IMR-90 (cell line): Measurements from ENCODE around the gene DBH. TPM values are rescaled to one million over a fixed set of nuclear protein-coding genes. Genes with fewer than 3 reads are reported as not detected.

Experiments used
- ATAC-seq: fragments of 200-7000 bp; cut with Tn5 transposase; 2 replicates; pipeline ENCODE4 v1.9.1; 2020; ENCODE audit warnings: low read depth, mild to moderate bottlenecking, moderate library complexity
- BruUV-seq: library from RNA; stranded (reverse); fragments of 400-500 nt; replicated peaks from 2 replicates; lab custom pipeline; 2021; lab: Mats Ljungman, UMichigan
- CTCF ChIA-PET: fragments of 300-600 bp; formaldehyde crosslinking; extraction: SDS; loops from one replicate; lab custom pipeline; 2021; ENCODE audit warnings: antibody characterized with exemption; lab: Yijun Ruan, JAX
- POLR2A ChIA-PET: fragments of 300-600 bp; sonication (Branson Sonifier 250); formaldehyde crosslinking; loops from one replicate; lab custom pipeline; 2022; ENCODE audit warnings: antibody characterized with exemption; ENCODE audit not compliant: unreplicated experiment; lab: Charles Lee
- DNase-seq: peaks from one replicate; pipeline ENCODE4 v3.0.0; 2013
- H2AFZ ChIP-seq: replicated peaks from 2 replicates; pipeline ENCODE3; 2013; ENCODE audit warnings: low read length, mild to moderate bottlenecking; ENCODE audit not compliant: poor library complexity
- H2AK5ac ChIP-seq: 2 replicates; pipeline ENCODE4 v1.6.1; 2013; ENCODE audit warnings: low read depth, low read length, inconsistent platforms
- H2AK9ac ChIP-seq: replicated peaks from 2 replicates; pipeline ENCODE3; 2013; ENCODE audit warnings: mild to moderate bottlenecking, low read depth, low read length, moderate library complexity; ENCODE audit not compliant: poor library complexity
- H2BK120ac ChIP-seq: 2 replicates; pipeline ENCODE4 v1.6.1; 2013; ENCODE audit warnings: low read depth, low read length, inconsistent platforms
- H2BK15ac ChIP-seq: 3 replicates; pipeline ENCODE4 v1.6.1; 2013; ENCODE audit warnings: low read depth, low read length, inconsistent platforms
- H2BK20ac ChIP-seq: 2 replicates; pipeline ENCODE4 v1.6.1; 2013; ENCODE audit warnings: low read depth, mild to moderate bottlenecking, inconsistent platforms, low read length, moderate library complexity
- H2BK5ac ChIP-seq: 2 replicates; pipeline ENCODE4 v1.6.1; 2013; ENCODE audit warnings: mild to moderate bottlenecking, low read depth, low read length, inconsistent platforms; ENCODE audit not compliant: poor library complexity, severe bottlenecking
- H3K14ac ChIP-seq: replicated peaks from 2 replicates; pipeline ENCODE4 v1.6.1; 2013; ENCODE audit warnings: low read depth, low read length, inconsistent platforms
- H3K18ac ChIP-seq: 2 replicates; pipeline ENCODE4 v1.6.1; 2013; ENCODE audit warnings: low read depth, low read length, control low read depth
- H3K23ac ChIP-seq: 2 replicates; pipeline ENCODE4 v1.6.1; 2013; ENCODE audit warnings: low read depth, low read length, inconsistent platforms
- H3K27ac ChIP-seq: 2 replicates; pipeline ENCODE4 v1.5.1; 2013; ENCODE audit warnings: mild to moderate bottlenecking, control low read depth, low read length; ENCODE audit not compliant: insufficient read depth
- H3K27me3 ChIP-seq: 2 replicates; pipeline ENCODE4 v1.6.1; 2013; ENCODE audit warnings: low read length; ENCODE audit not compliant: control insufficient read depth, insufficient read depth
- H3K36me3 ChIP-seq: 2 replicates; pipeline ENCODE4 v1.6.1; 2013; ENCODE audit warnings: low read length, mixed read lengths; ENCODE audit not compliant: control insufficient read depth, insufficient read depth
- H3K4ac ChIP-seq: 2 replicates; pipeline ENCODE4 v1.6.1; 2013; ENCODE audit warnings: low read depth, low read length, inconsistent platforms
- H3K4me1 ChIP-seq: 2 replicates; pipeline ENCODE4 v1.6.1; 2013; ENCODE audit warnings: low read length, mixed read lengths; ENCODE audit not compliant: control insufficient read depth, insufficient read depth
- H3K4me2 ChIP-seq: 2 replicates; pipeline ENCODE4 v1.6.1; 2013; ENCODE audit warnings: low read depth, mild to moderate bottlenecking, control low read depth, low read length, moderate library complexity
- H3K4me3 ChIP-seq: 2 replicates; pipeline ENCODE4 v1.5.1; 2013; ENCODE audit warnings: low read depth, mild to moderate bottlenecking, control low read depth, low read length, moderate library complexity; ENCODE audit not compliant: insufficient read depth
- H3K56ac ChIP-seq: 2 replicates; pipeline ENCODE4 v1.6.1; 2013; ENCODE audit warnings: low read length, inconsistent platforms; ENCODE audit not compliant: insufficient read depth; ENCODE audit errors: extremely low read depth
- H3K79me1 ChIP-seq, 2 experiments: 2 replicates each; pipeline ENCODE4 v1.6.1; 2013; ENCODE audit warnings: low read length in 2 of 2, inconsistent platforms in 1 of 2, low read depth in 1 of 2
- H3K9ac ChIP-seq: 2 replicates; pipeline ENCODE4 v1.6.1; 2013; ENCODE audit warnings: low read depth, low read length, control low read depth
- H3K9me1 ChIP-seq: 2 replicates; pipeline ENCODE4 v1.6.1; 2013; ENCODE audit warnings: low read length, inconsistent platforms; ENCODE audit not compliant: insufficient read depth
- H3K9me3 ChIP-seq: 2 replicates; pipeline ENCODE4 v1.6.1; 2013; ENCODE audit warnings: low read length; ENCODE audit not compliant: control insufficient read depth, insufficient read depth
- H4K20me1 ChIP-seq: 2 replicates; pipeline ENCODE4 v1.6.1; 2013; ENCODE audit warnings: low read length, inconsistent platforms; ENCODE audit not compliant: insufficient read depth
- H4K5ac ChIP-seq: 2 replicates; pipeline ENCODE4 v1.6.1; 2013; ENCODE audit warnings: mild to moderate bottlenecking, low read depth, low read length, control low read depth
- H4K8ac ChIP-seq, 2 experiments: 2 replicates each; pipeline ENCODE4 v1.6.1; 2013; ENCODE audit warnings: low read depth in 2 of 2, low read length in 2 of 2, control low read depth in 1 of 2, inconsistent platforms in 1 of 2
- H4K91ac ChIP-seq: 2 replicates; pipeline ENCODE4 v1.6.1; 2013; ENCODE audit warnings: low read depth, low read length, inconsistent platforms; ENCODE audit not compliant: insufficient read depth
- BHLHE40 ChIP-seq: fragments of 150-350 bp; IDR thresholded peaks from 2 replicates; pipeline ENCODE4 v1.6.1; 2016; ENCODE audit warnings: mild to moderate bottlenecking, low read depth, low read length
- CEBPB ChIP-seq: IDR thresholded peaks from 2 replicates; pipeline ENCODE4 v1.6.1; 2012; ENCODE audit warnings: low read depth, low read length, improper control_type of control experiment
- CHD1 ChIP-seq: IDR thresholded peaks from 2 replicates; pipeline ENCODE4 v1.6.1; 2012; ENCODE audit warnings: low read depth, low read length, improper control_type of control experiment
- FOS ChIP-seq: fragments of 150-350 bp; IDR thresholded peaks from 2 replicates; pipeline ENCODE4 v1.6.1; 2016; ENCODE audit warnings: low read depth, low read length
- MAFK ChIP-seq: IDR thresholded peaks from 2 replicates; pipeline ENCODE4 v1.6.1; 2012; ENCODE audit warnings: low read depth, low read length, improper control_type of control experiment
- MXI1 ChIP-seq: IDR thresholded peaks from 2 replicates; pipeline ENCODE4 v1.6.1; 2012; ENCODE audit warnings: low read depth, mild to moderate bottlenecking, low read length, moderate library complexity, borderline replicate concordance
- NFE2L2 ChIP-seq: fragments of 150-350 bp; IDR thresholded peaks from 2 replicates; pipeline ENCODE4 v1.6.1; 2016; ENCODE audit warnings: low read depth, mild to moderate bottlenecking, low read length
- POLR2A ChIP-seq: IDR thresholded peaks from 2 replicates; pipeline ENCODE4 v1.6.1; 2012; ENCODE audit warnings: mild to moderate bottlenecking, low read depth, low read length
- RAD21 ChIP-seq: IDR thresholded peaks from 2 replicates; pipeline ENCODE4 v1.6.1; 2012; ENCODE audit warnings: low read length, improper control_type of control experiment
- RCOR1 ChIP-seq: IDR thresholded peaks from 2 replicates; pipeline ENCODE4 v1.6.1; 2012; ENCODE audit warnings: mild to moderate bottlenecking, low read length, improper control_type of control experiment; ENCODE audit not compliant: insufficient replicate concordance
- RFX5 ChIP-seq: IDR thresholded peaks from 2 replicates; pipeline ENCODE4 v1.8.0; 2012; ENCODE audit warnings: low read depth, mild to moderate bottlenecking, low read length, moderate library complexity
- WGBS, 2 experiments: methylation state at CpG; one replicate each; pipeline versions ENCODE4 v1.1.5 to v1.1.7; 2013; ENCODE audit warnings: missing lambda C conversion rate in 2 of 2; ENCODE audit not compliant: insufficient read length in 1 of 2; ENCODE audit errors: extremely low coverage in 2 of 2; 5-methylcytosine and 5-hydroxymethylcytosine counted together
- dilution Hi-C: fragments of 300-500 bp; cut with HindIII; formaldehyde crosslinking; loops from one replicate; pipeline ENCODE4 v1.14.3; 2018; ENCODE audit warnings: low sequenced_read_pairs; ENCODE audit not compliant: unreplicated experiment
- in situ Hi-C: fragments of 300-500 bp; cut with MboI; formaldehyde crosslinking; loops from 3 replicates; pipeline ENCODE4 v1.14.3; 2019; ENCODE audit warnings: low sequenced_read_pairs, inconsistent platforms, mixed read lengths
- intact Hi-C: fragments of 100-400 bp; cut with micrococcal nuclease; formaldehyde crosslinking; loops from 2 replicates; pipeline ENCODE4 v1.10.0; 2022
- polyA plus RNA-seq, 3 experiments: library from polyadenylated mRNA; depleted of rRNA; stranded (reverse); fragments of >200 nt; gene quantifications; 2 replicates each; pipeline ENCODE4 v1.2.3, GENCODE V29; 2012; ENCODE audit warnings: low replicate concordance in 1 of 3
- total RNA-seq: library from RNA; depleted of rRNA; stranded (reverse); fragments of >200 nt; gene quantifications from 2 replicates; pipeline ENCODE4 v1.2.3, GENCODE V29; 2012
- TF ChIP-seq, protein P1 (sequence below): fragments of 150-350 bp; IDR thresholded peaks from 2 replicates; pipeline ENCODE4 v1.6.1; 2017; ENCODE audit warnings: mild to moderate bottlenecking, antibody characterized with exemption, low read length, low read depth
- TF ChIP-seq, protein P2 (sequence below): conservative IDR thresholded peaks from 2 replicates; pipeline ENCODE4 v1.5.1; 2012; ENCODE audit warnings: mild to moderate bottlenecking, low read depth, low read length, improper control_type of control experiment
- TF ChIP-seq, protein P3 (sequence below): fragments of 150-350 bp; IDR thresholded peaks from 2 replicates; pipeline ENCODE4 v1.6.1; 2016; ENCODE audit warnings: low read depth, mild to moderate bottlenecking, low read length, moderate library complexity, borderline replicate concordance

The DBH gene
- total and polyA plus RNA-seq, 2 of the 4 experiments (the other 2 are of a cell fraction): not detected

DNA sequence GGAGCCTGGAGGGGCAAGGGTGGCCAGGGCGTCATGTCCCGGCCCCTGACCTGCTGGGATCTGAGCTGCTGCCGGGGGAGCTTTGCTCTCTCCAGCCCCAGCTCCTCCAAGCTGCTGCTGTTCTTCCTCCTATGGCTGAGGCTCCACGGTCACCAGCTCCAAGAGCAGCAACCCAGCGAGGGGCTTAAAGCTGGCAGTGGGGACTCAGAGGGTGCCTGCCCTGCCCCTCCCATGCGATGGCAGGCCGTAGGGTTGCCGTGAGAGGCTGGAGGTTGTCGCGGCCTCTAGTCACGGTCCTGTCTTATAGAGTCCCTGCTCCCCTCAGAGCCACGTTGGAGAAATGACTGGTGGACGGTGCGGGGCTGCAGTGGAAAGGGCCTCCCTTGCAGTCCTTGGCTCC, 19.5 kb downstream of the DBH start:
- no peak overlapping the region for H4K8ac ChIP-seq
- H3K4me3 ChIP-seq: no peak overlapping the region
- H2BK20ac ChIP-seq: no peak overlapping the region
- no peak overlapping the region for H3K18ac ChIP-seq
- H3K4ac ChIP-seq: no peak overlapping the region
- no TSS peak for BruUV-seq
- no peak overlapping the region for H3K56ac ChIP-seq
- no peaks in the 10 kb centered on the region for H3K9me1 ChIP-seq
- no peak overlapping the region for H2AFZ ChIP-seq
- H3K14ac ChIP-seq: no peak overlapping the region
- TF ChIP-seq MXI1: no peak
- TF ChIP-seq, protein P1, sequence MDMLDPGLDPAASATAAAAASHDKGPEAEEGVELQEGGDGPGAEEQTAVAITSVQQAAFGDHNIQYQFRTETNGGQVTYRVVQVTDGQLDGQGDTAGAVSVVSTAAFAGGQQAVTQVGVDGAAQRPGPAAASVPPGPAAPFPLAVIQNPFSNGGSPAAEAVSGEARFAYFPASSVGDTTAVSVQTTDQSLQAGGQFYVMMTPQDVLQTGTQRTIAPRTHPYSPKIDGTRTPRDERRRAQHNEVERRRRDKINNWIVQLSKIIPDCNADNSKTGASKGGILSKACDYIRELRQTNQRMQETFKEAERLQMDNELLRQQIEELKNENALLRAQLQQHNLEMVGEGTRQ: no peak
- no peak for TF ChIP-seq CHD1
- no peak for TF ChIP-seq RFX5
- TF ChIP-seq FOS: no peak
- TF ChIP-seq BHLHE40: no peak
- TF ChIP-seq CEBPB: no peak
- TF ChIP-seq, protein P2, sequence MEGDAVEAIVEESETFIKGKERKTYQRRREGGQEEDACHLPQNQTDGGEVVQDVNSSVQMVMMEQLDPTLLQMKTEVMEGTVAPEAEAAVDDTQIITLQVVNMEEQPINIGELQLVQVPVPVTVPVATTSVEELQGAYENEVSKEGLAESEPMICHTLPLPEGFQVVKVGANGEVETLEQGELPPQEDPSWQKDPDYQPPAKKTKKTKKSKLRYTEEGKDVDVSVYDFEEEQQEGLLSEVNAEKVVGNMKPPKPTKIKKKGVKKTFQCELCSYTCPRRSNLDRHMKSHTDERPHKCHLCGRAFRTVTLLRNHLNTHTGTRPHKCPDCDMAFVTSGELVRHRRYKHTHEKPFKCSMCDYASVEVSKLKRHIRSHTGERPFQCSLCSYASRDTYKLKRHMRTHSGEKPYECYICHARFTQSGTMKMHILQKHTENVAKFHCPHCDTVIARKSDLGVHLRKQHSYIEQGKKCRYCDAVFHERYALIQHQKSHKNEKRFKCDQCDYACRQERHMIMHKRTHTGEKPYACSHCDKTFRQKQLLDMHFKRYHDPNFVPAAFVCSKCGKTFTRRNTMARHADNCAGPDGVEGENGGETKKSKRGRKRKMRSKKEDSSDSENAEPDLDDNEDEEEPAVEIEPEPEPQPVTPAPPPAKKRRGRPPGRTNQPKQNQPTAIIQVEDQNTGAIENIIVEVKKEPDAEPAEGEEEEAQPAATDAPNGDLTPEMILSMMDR: no peak
- TF ChIP-seq, protein P3, sequence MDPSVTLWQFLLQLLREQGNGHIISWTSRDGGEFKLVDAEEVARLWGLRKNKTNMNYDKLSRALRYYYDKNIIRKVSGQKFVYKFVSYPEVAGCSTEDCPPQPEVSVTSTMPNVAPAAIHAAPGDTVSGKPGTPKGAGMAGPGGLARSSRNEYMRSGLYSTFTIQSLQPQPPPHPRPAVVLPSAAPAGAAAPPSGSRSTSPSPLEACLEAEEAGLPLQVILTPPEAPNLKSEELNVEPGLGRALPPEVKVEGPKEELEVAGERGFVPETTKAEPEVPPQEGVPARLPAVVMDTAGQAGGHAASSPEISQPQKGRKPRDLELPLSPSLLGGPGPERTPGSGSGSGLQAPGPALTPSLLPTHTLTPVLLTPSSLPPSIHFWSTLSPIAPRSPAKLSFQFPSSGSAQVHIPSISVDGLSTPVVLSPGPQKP: no peak
- no peak for TF ChIP-seq RCOR1
- TF ChIP-seq POLR2A: no peak
- TF ChIP-seq RAD21: no peak
- no peak for TF ChIP-seq NFE2L2
- TF ChIP-seq MAFK: no peak
- peaks cover 40% of the 10 kb centered on the region for H3K27me3 ChIP-seq
- H2BK5ac ChIP-seq: no peak overlapping the region
- WGBS, 2 experiments: 72% methylated on average over 9 of the region's 14 CpGs; no CpG with 5 or more reads in 1 of the 2 experiments
- H3K4me1 ChIP-seq: 0 out of 2 replicates have a peak, but pooled peaks cover 1% of the 10 kb centered on the region
- no peak overlapping the region for H3K23ac ChIP-seq
- no peak overlapping the region for H2AK9ac ChIP-seq
- no peak overlapping the region for H4K5ac ChIP-seq
- H2BK120ac ChIP-seq: no peak overlapping the region
- in situ Hi-C loops: no loop called here
- DNase-seq (no peak), ATAC-seq (no peak)
- H3K4me2 ChIP-seq: no peak overlapping the region
- CTCF ChIA-PET: no interaction called here
- H3K27ac ChIP-seq: no peak overlapping the region
- H3K9me3 ChIP-seq: no peaks in the 10 kb centered on the region
- no peak overlapping the region for H3K9ac ChIP-seq
- no peak overlapping the region for H2AK5ac ChIP-seq
- no peaks in the 10 kb centered on the region for H3K79me1 ChIP-seq
- dilution Hi-C loops: no loop called here
- no peak overlapping the region for H2BK15ac ChIP-seq
- no peaks in the 10 kb centered on the region for H4K20me1 ChIP-seq
- no peak overlapping the region for H4K91ac ChIP-seq
- H3K36me3 ChIP-seq: no peaks in the 10 kb centered on the region
- POLR2A ChIA-PET: no interaction called here
- intact Hi-C loops: no loop called here
